ENCODE data around the gene RTN4R. TPM values are rescaled to one million over a fixed set of nuclear protein-coding genes. Genes with fewer than 3 reads are reported as not detected.
A peak's percentile ranks its signal among the peaks of the same experiment; 100 is the strongest.

The RTN4R gene
- total and polyA plus RNA-seq, 2 donors (not counting 1 experiment from before 2014, with no cell fraction given): 0.42 to 0.79 TPM

DNA sequence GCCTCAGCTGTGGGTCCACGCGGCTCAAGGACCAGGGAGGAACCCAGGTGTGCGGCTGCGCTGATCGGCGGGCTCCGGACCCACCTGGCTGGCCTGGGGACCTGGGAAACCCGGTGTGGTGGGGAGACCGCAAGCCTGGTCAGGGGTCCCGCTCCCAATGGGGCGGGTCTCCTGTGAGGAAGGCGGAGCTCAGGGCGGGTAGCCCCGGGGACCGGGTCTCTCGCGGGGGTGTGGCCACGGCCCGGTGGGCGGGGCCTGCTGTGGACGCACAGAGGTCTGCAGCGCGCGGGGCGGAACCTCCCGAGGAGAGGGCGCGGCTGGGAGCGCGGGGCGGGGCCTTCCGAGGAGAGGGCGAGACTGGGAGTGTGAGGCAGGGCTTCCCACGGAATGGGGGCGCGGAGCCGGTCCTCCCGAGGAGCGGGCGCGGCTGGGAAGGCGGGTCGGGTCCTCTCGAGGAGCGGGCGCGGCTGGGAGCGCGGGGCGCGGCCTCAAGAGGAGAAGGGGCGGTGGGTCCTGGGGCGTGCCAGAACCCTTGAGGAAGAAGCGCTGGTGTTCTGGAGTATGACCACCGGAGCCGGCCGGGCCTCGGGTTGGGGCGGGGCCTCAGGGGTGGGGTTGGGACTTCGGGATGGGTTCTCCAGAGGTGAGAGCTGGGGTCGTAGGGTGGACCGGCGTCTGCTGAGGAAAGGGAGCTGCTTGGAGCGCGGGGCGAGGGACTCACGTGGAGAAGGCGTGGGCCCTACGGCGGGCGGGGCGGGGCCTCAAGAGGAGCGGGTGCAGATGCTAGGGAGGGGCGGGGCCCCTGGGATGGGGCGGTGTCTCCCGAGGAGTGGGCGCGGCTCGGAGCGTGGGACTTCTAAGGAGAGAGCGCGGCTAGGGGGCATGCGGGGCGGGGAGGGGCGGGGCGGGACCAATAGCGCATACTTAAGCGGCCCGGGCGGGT, 31.0 kb upstream of the RTN4R start:
- intact Hi-C loops (cut with micrococcal nuclease): loop anchor here (1.0 to 2.0 kb wide), 6 partner anchors 21 to 1120 kb away; partner anchors contain the start of genes DGCR6L, DGCR8, SLC25A1 and TRMT2A
- H3K9ac ChIP-seq (ENCODE audit: low read length): peak overlapping the region; percentile 71
- POLR2A ChIA-PET: interaction anchor here (2.0 kb wide), 1 partner anchor 21 kb away, joined by 4 read pairs; the partner anchor contains the start of gene DGCR6L

More for the DNA sequence above, 31.0 kb upstream of the RTN4R start:
- Mint-ChIP-seq H3K27ac (peak overlapping the region; percentile 70), H3K9me3 (ENCODE audit: insufficient read depth) (no peaks in the 10 kb centered on the region), H3K4me1 (peaks cover 8% of the 10 kb centered on the region), H3K4me3 (peak overlapping the region; percentile 90), H3K27me3 (peaks cover 8% of the 10 kb centered on the region)
- CTCF ChIA-PET: no interaction called here
- H3K4me1 ChIP-seq (ENCODE audit: control insufficient read depth in 2 of 2, insufficient read depth in 2 of 2, low read length in 2 of 2): peaks cover 4 to 10% of the 10 kb centered on the region in 2 donors
- ATAC-seq (ENCODE audit: low read depth) (peak; percentile 90), DNase-seq (peak; percentile 89)
- H3K36me3 ChIP-seq (replicated peaks in 1 of 2; ENCODE audit: control extremely low read depth in 1 of 2, control insufficient read depth in 1 of 2, extremely low read depth in 1 of 2, insufficient read depth in 2 of 2, low read length in 1 of 2): no peaks in the 10 kb centered on the region
- peak overlapping the region; percentile 99 for H2AFZ ChIP-seq (ENCODE audit: insufficient read depth, low read depth, low read length, poor library complexity, severe bottlenecking)
- peak overlapping the region; percentile 99 for H3K4me2 ChIP-seq (replicated peaks; ENCODE audit: low read depth, low read length, poor library complexity, severe bottlenecking)
- H3K79me2 ChIP-seq (ENCODE audit: control insufficient read depth, insufficient read depth, low read length): no peaks in the 10 kb centered on the region
- no peak for TF ChIP-seq EZH2 (IDR thresholded peaks at IDR 0.05; ENCODE audit: borderline replicate concordance, insufficient read depth, low read depth, low read length, poor library complexity, severe bottlenecking)
- no peak for TF ChIP-seq CTCF (IDR thresholded peaks at IDR 0.05)
- WGBS (ENCODE audit: insufficient coverage): 4% methylated on average over 82 of the region's 90 CpGs
- H3K4me3 ChIP-seq (ENCODE audit: control extremely low read depth in 1 of 5, extremely low read depth in 1 of 5, insufficient read depth in 1 of 5, low read depth in 2 of 5, low read length in 4 of 5): peak overlapping the region in 4 of 5 experiments; percentile 28 to 75 (median 58)
- H4K20me1 ChIP-seq (ENCODE audit: control insufficient read depth, insufficient read depth, low read length, poor library complexity, severe bottlenecking): no peaks in the 10 kb centered on the region
- H3K9me3 ChIP-seq (ENCODE audit: control extremely low read depth in 1 of 3, control insufficient read depth in 2 of 3, insufficient read depth in 1 of 3, low read length in 2 of 3): peaks cover 0 to 7% (median 0%) of the 10 kb centered on the region in 3 donors
- H3K27ac ChIP-seq (ENCODE audit: low read length in 2 of 2): no peak overlapping the region
- peaks cover 0 to 7% (median 0%) of the 10 kb centered on the region in 4 experiments for H3K27me3 ChIP-seq (replicated peaks in 1 of 4; ENCODE audit: control extremely low read depth in 1 of 4, control insufficient read depth in 3 of 4, insufficient read depth in 4 of 4, low read length in 3 of 4)
